Loucy (cell line): Measurements from ENCODE around the gene LCE1C.

Source experiments
- CTCF ChIP-seq: fragments of 200-600 bp; sonication (generic); conservative IDR thresholded peaks from 2 replicates; pipeline ENCODE4 v1.5.1; 2014; ENCODE audit warnings: mild to moderate bottlenecking, antibody characterized with exemption, low read length
- EZH2phosphoT487 ChIP-seq: fragments of 200-600 bp; IDR thresholded peaks from 2 replicates; pipeline ENCODE4 v1.6.1; 2018; ENCODE audit warnings: antibody characterized with exemption, mild to moderate bottlenecking, moderate library complexity, borderline replicate concordance

GRCh38 chr1:152827173-152827572 is 20.7 kb upstream of the LCE1C start, which contains the start of gene LCE1A:
- TF ChIP-seq CTCF (no peak), EZH2phosphoT487 (no peak)
